ENCODE measurements around the gene KCNMB1. TPM values are rescaled to one million over a fixed set of nuclear protein-coding genes. Genes with fewer than 3 reads are reported as not detected.

Gene KCNMB1
- total and polyA plus RNA-seq, 11 donors = 0.25 to 3.7 (median 1.0) TPM

DNA sequence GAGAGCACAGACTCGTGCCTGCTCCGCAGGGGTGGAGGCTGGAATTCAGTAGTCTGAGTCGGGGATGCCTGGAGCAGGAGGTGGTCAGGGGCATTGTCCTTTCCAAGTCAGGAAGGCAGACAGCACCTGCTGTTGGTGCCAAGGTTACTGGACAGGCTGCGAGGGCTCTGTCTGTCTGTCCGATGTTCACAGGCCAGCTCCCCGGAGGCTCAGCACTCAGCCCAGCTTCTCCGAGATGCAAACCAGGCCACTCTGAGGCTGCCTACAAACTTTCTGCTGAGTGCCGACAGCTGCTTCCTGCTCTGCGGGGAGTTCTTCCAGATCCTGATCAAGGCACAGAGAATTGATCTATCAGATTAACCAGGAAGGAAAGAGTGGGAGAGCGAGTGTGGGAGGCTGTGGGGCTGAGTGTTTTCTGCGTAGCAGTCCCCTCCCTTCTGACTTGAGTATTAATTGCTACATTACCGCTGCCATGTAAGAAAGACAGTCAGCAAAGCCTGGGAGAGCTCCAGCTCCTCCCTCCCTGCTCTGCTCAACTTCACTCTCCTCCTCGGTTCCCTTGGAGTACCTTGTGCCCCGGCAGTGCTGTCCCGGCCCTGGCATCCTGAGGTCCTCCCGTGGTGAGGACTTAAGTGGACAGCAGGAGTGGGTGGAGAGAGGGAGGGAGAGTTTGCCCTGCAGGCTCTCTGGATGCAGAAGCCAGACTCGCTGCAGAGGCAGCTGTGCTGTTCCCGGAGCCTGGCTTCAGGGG lies 36.0 kb downstream of the KCNMB1 start:
- 16 to 22% (median 19%) methylated on average over 15 to 18 of the region's 18 CpGs for WGBS, 4 donors
- H3K4me3 ChIP-seq = peak overlapping the region in 8 of 12 donors; percentile 17 to 47 (median 28)
- intact Hi-C loops (cut with DNase I) = loop anchor here in 2 of 10 donors (5.0 kb wide), 2 partner anchors 69 to 86 kb away; no protein-coding TSS in a partner anchor
- TF ChIP-seq, protein P1, sequence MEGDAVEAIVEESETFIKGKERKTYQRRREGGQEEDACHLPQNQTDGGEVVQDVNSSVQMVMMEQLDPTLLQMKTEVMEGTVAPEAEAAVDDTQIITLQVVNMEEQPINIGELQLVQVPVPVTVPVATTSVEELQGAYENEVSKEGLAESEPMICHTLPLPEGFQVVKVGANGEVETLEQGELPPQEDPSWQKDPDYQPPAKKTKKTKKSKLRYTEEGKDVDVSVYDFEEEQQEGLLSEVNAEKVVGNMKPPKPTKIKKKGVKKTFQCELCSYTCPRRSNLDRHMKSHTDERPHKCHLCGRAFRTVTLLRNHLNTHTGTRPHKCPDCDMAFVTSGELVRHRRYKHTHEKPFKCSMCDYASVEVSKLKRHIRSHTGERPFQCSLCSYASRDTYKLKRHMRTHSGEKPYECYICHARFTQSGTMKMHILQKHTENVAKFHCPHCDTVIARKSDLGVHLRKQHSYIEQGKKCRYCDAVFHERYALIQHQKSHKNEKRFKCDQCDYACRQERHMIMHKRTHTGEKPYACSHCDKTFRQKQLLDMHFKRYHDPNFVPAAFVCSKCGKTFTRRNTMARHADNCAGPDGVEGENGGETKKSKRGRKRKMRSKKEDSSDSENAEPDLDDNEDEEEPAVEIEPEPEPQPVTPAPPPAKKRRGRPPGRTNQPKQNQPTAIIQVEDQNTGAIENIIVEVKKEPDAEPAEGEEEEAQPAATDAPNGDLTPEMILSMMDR (IDR thresholded peaks at IDR 0.05) = no peak
- TF ChIP-seq POLR2A (IDR thresholded peaks at IDR 0.05) = no peak
- H3K27me3 ChIP-seq = peaks cover 0 to 23% (median 2%) of the 10 kb centered on the region in 9 donors
- H3K36me3 ChIP-seq = no peaks in the 10 kb centered on the region
- peaks cover 0 to 3% (median 0%) of the 10 kb centered on the region in 12 donors for H3K9me3 ChIP-seq
- DNase-seq (peak in 3 of 5 donors; percentile 24 to 64 (median 40)), ATAC-seq (peak in 3 of 4 donors; percentile 37 to 55 (median 46))
- H3K4me1 ChIP-seq = peaks cover 0 to 50% (median 24%) of the 10 kb centered on the region in 12 donors
- peak overlapping the region in 6 of 12 donors; percentile 14 to 56 (median 40) for H3K27ac ChIP-seq

DNA sequence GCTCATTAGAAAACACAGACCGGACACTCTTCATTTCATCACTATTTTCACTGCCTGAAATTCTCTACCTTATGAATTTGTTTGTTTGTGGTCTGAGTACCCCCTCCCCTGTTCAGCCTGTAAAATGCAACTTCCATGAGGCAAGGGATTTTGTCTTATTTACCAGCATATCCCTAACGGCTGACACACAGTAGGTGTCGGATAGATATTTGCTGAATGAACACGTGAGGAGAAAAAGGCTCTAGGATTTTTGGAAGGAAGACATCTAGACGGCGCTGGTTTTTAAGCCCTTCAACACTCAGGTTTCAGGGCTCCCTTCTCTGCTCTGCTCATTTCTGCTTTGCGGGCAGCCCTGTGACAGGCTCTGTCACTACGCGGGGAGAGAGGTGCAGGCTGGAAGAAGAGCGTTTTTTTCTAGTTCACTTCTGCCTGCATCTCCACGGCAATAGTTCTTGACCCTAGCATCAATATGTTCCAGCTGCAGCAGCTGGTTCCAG lies 41.0 kb downstream of the KCNMB1 start:
- intact Hi-C loops (cut with DNase I) = loop anchor here in 4 of 10 donors (2.0 to 5.0 kb wide), 4 partner anchors 81 to 121 kb away; partner anchors contain the start of gene C5orf58 (in 1 of the 4)
- 39 to 48% (median 44%) methylated on average over 11 of the region's 11 CpGs for WGBS, 4 donors
- Histone ChIP-seq H3K4me3 (peak overlapping the region in 1 of 12 donors; percentile 12), H3K36me3 (no peaks in the 10 kb centered on the region), H3K27me3 (peaks cover 0 to 23% (median 4%) of the 10 kb centered on the region in 9 donors), H3K27ac (peak overlapping the region in 4 of 12 donors; percentile 8 to 43 (median 28)), H3K9me3 (peaks cover 0 to 11% (median 0%) of the 10 kb centered on the region in 12 donors), H3K4me1 (peaks cover 0 to 23% (median 6%) of the 10 kb centered on the region in 12 donors)
- peak in 3 of 4 donors; percentile 23 to 36 (median 31) for ATAC-seq
- TF ChIP-seq POLR2A (IDR thresholded peaks at IDR 0.05) = no peak
- TF ChIP-seq, protein P1 (IDR thresholded peaks at IDR 0.05) = peak in 9 of 12 donors; percentile 5 to 53 (median 37)
- DNase-seq = no peak

DNA sequence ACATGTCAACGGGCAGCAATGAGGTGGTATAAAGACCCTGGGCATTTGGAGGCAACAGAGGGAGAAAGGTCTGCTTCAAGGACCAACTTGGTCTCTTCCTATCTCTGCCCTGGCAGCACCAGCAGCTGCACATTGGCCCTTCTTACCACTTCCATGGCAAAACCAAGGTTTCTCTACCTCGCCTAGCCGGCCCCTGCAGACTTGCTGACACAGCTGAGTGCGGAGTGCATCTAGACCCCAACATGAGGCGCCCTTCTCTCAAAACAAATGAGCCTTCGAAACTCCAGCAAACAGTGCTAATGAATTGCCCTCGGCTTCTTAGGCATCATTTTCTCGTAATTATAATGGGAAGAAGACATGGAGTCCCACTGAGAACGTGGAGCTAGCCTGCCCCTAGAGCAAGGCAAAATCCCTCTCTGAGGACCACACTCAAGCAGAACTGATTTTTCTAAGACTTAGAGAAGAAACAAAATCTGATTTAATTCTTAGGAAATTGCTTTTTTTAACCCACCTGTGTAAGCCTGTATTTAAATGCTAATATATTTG lies 42.1 kb downstream of the KCNMB1 start:
- ATAC-seq = no peak
- DNase-seq = no peak
- Histone ChIP-seq H3K4me3 (no peak overlapping the region), H3K27ac (no peak overlapping the region), H3K9me3 (peaks cover 0 to 7% (median 0%) of the 10 kb centered on the region in 12 donors), H3K4me1 (peaks cover 0 to 12% (median 0%) of the 10 kb centered on the region in 12 donors), H3K36me3 (no peaks in the 10 kb centered on the region), H3K27me3 (peaks cover 0 to 23% (median 4%) of the 10 kb centered on the region in 9 donors)
- no peak for TF ChIP-seq POLR2A (IDR thresholded peaks at IDR 0.05)
- TF ChIP-seq, protein P1 (IDR thresholded peaks at IDR 0.05) = no peak
- intact Hi-C loops (cut with DNase I) = loop anchor here in 4 of 10 donors (5.0 kb wide), 3 partner anchors 80 to 120 kb away; partner anchors contain the start of gene C5orf58 (in 1 of the 4)
- WGBS, 4 donors = 90 to 96% (median 94%) methylated on average over 9 of the region's 9 CpGs
